NCI-H1048 (cell line): ENCODE measurements around the gene CTSD.
"Not testable (repeated sequence)": the region's sequence is repeated elsewhere in the genome, so short reads cannot be mapped to it uniquely, and the experiment has no call there.

Source experiments
- DNase-seq: peaks from one replicate; lab custom pipeline; 2025; lab: John Stamatoyannopoulos, UW

CTSD gene

GRCh38 chr11:1770061-1770460 lies 6.3 kb upstream of the CTSD start:
- DNase-seq = no peak

GRCh38 chr11:1769304-1769936 lies 5.7 kb upstream of the CTSD start:
- not testable (repeated sequence) for DNase-seq

GRCh38 chr11:1768141-1768469 lies 4.4 kb upstream of the CTSD start:
- DNase-seq = no peak

GRCh38 chr11:1767399-1768140 lies 3.8 kb upstream of the CTSD start:
- DNase-seq = no peak

- no peak for DNase-seq
These were observed 3.1 kb upstream of the CTSD start for GRCh38 chr11:1766719-1767398.

GRCh38 chr11:1765871-1766718 lies 2.4 kb upstream of the CTSD start:
- DNase-seq = no peak

- DNase-seq = no peak
These were observed 361 bp downstream of the CTSD start for GRCh38 chr11:1763336-1763795.

GRCh38 chr11:1762537-1763302 lies 1.0 kb downstream of the CTSD start:
- DNase-seq = no peak

- no peak for DNase-seq
These were observed 1.7 kb downstream of the CTSD start for GRCh38 chr11:1761857-1762536.

GRCh38 chr11:1761110-1761856 lies 2.4 kb downstream of the CTSD start:
- DNase-seq = no peak

GRCh38 chr11:1760351-1761109 lies 3.2 kb downstream of the CTSD start:
- no peak for DNase-seq

- DNase-seq = no peak
These were observed 3.9 kb downstream of the CTSD start for GRCh38 chr11:1759851-1760220.

GRCh38 chr11:1759151-1759850 lies 4.4 kb downstream of the CTSD start:
- no peak for DNase-seq

- no peak for DNase-seq
These were observed 5.0 kb downstream of the CTSD start for GRCh38 chr11:1758611-1759150.

- DNase-seq = no peak
These were observed 5.7 kb downstream of the CTSD start for GRCh38 chr11:1757861-1758610.

GRCh38 chr11:1756791-1757771 lies 6.6 kb downstream of the CTSD start:
- DNase-seq = no peak
